Astrocyte (in vitro differentiated cells and primary cell): ENCODE results near the gene SNTB2. TPM values are rescaled to one million over a fixed set of nuclear protein-coding genes. Genes with fewer than 3 reads are reported as not detected.

ENCODE experiments used
- DNase-seq: peaks from one replicate; pipeline ENCODE4 v3.0.0-alpha.2; 2010; ENCODE audit warnings: low read depth
- FAIRE-seq: peaks from 2 replicates; lab custom pipeline; 2011; peaks lifted over from hg19 to GRCh38; lab: Jason Lieb, UNC
- H2AFZ ChIP-seq: 2 replicates; pipeline ENCODE4 v1.6.0; 2012; ENCODE audit warnings: low read depth, low read length, inconsistent platforms
- H3K27ac ChIP-seq: 2 replicates; pipeline ENCODE4 v1.5.1; 2011; ENCODE audit warnings: low read depth, low read length, inconsistent platforms
- H3K27me3 ChIP-seq: 2 replicates; pipeline ENCODE4 v1.6.0; 2011; ENCODE audit warnings: low read length, inconsistent platforms; ENCODE audit not compliant: insufficient read depth
- H3K36me3 ChIP-seq: 2 replicates; pipeline ENCODE4 v1.5.1; 2011; ENCODE audit warnings: low read length, inconsistent platforms; ENCODE audit not compliant: insufficient read depth
- H3K4me1 ChIP-seq: 2 replicates; pipeline ENCODE4 v1.5.1; 2011; ENCODE audit warnings: low read length, inconsistent platforms; ENCODE audit not compliant: insufficient read depth
- H3K4me2 ChIP-seq: 2 replicates; pipeline ENCODE4 v1.6.0; 2012; ENCODE audit warnings: low read length, inconsistent platforms
- H3K4me3 ChIP-seq: 2 replicates; pipeline ENCODE4 v1.5.1; 2011; ENCODE audit warnings: low read depth, mild to moderate bottlenecking, low read length, inconsistent platforms; ENCODE audit not compliant: insufficient read depth
- H3K79me2 ChIP-seq: 2 replicates; pipeline ENCODE4 v1.6.0; 2012; ENCODE audit warnings: mild to moderate bottlenecking, low read length, inconsistent platforms; ENCODE audit not compliant: insufficient read depth
- H3K9ac ChIP-seq: 2 replicates; pipeline ENCODE4 v1.6.0; 2012; ENCODE audit warnings: mild to moderate bottlenecking, low read length, inconsistent platforms
- H3K9me3 ChIP-seq: 2 replicates; pipeline ENCODE4 v1.5.1; 2012; ENCODE audit warnings: low read depth, mild to moderate bottlenecking, low read length, inconsistent platforms; ENCODE audit not compliant: insufficient read depth
- H4K20me1 ChIP-seq: 2 replicates; pipeline ENCODE4 v1.6.0; 2012; ENCODE audit warnings: low read length, inconsistent platforms; ENCODE audit not compliant: insufficient read depth
- H3K27ac Mint-ChIP-seq: one replicate; pipeline ENCODE4 v1.8.0; 2021; ENCODE audit warnings: mild to moderate bottlenecking, mixed read lengths; ENCODE audit not compliant: unreplicated experiment
- H3K27me3 Mint-ChIP-seq: one replicate; pipeline ENCODE4 v1.8.0; 2021; ENCODE audit warnings: low read depth, mixed read lengths; ENCODE audit not compliant: unreplicated experiment
- H3K36me3 Mint-ChIP-seq: one replicate; pipeline ENCODE4 v1.8.0; 2021; ENCODE audit warnings: low read depth, mixed read lengths; ENCODE audit not compliant: unreplicated experiment
- H3K4me1 Mint-ChIP-seq: one replicate; pipeline ENCODE4 v1.8.0; 2021; ENCODE audit warnings: low read depth, mixed read lengths; ENCODE audit not compliant: unreplicated experiment
- H3K4me3 Mint-ChIP-seq: one replicate; pipeline ENCODE4 v1.8.0; 2021; ENCODE audit warnings: mild to moderate bottlenecking, moderate library complexity, mixed read lengths; ENCODE audit not compliant: unreplicated experiment
- H3K9me3 Mint-ChIP-seq: one replicate; pipeline ENCODE4 v1.8.0; 2021; ENCODE audit warnings: mild to moderate bottlenecking, mixed read lengths; ENCODE audit not compliant: unreplicated experiment
- EZH2 ChIP-seq: IDR thresholded peaks from 2 replicates; pipeline ENCODE4 v1.6.1; 2012; ENCODE audit warnings: mild to moderate bottlenecking, low read length, inconsistent platforms; ENCODE audit not compliant: insufficient read depth
- total RNA-seq: library from RNA; stranded (reverse); gene quantifications from 2 replicates; pipeline ENCODE4 v1.2.1, GENCODE V29; 2021
- TF ChIP-seq, protein P1 (sequence below): IDR thresholded peaks from 2 replicates; pipeline ENCODE4 v1.5.1; 2011; ENCODE audit warnings: low read depth, mild to moderate bottlenecking, inconsistent platforms, low read length, moderate library complexity; ENCODE audit not compliant: insufficient read depth

The SNTB2 gene
- total RNA-seq, 1 donor from 2014 or later, result 30.4 TPM

DNA sequence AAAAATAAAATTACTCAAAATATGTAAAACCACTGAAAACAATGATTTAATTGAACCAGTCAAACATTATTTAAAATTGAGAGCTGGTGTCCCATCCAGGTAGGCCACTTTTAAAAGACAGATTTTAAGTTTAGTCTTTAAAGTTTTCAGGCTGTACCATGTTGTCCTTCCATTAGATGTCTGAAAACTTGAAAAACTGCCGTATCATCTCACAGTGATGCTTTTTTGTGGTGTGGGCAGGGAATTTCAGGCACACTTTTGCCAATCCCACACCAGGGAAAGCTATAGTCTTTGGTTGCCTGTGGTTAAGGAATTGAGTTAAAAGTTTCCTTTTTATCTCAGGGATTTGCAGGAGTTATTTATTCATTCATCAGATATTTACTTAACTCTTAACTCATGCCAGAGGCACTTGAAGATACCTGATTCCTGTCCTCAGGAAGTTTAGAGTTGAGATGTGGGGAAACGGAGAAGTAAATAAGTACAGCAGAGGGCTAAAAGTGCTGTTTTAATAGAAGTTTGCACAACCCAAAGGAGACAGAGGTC is 3.2 kb downstream of the SNTB2 start:
- peak overlapping the region; percentile 92 for H3K4me2 ChIP-seq
- peak; percentile 59 for DNase-seq
- Mint-ChIP-seq H3K9me3 (no peaks in the 10 kb centered on the region), H3K36me3 (peaks cover 4% of the 10 kb centered on the region), H3K4me3 (peak overlapping the region; percentile 7), H3K27me3 (no peaks in the 10 kb centered on the region), H3K27ac (no peak overlapping the region), H3K4me1 (peaks cover 20% of the 10 kb centered on the region)
- H3K79me2 ChIP-seq, result peaks cover 76% of the 10 kb centered on the region
- TF ChIP-seq EZH2, result no peak
- no peak overlapping the region for H3K9ac ChIP-seq
- no peak for FAIRE-seq
- no peaks in the 10 kb centered on the region for H3K27me3 ChIP-seq
- peaks cover 35% of the 10 kb centered on the region for H3K4me1 ChIP-seq
- H4K20me1 ChIP-seq, result peaks cover 64% of the 10 kb centered on the region
- no peaks in the 10 kb centered on the region for H3K9me3 ChIP-seq
- H3K4me3 ChIP-seq, result peak overlapping the region; percentile 13
- H3K36me3 ChIP-seq, result no peaks in the 10 kb centered on the region
- no peak overlapping the region for H2AFZ ChIP-seq
- no peak overlapping the region for H3K27ac ChIP-seq

DNA sequence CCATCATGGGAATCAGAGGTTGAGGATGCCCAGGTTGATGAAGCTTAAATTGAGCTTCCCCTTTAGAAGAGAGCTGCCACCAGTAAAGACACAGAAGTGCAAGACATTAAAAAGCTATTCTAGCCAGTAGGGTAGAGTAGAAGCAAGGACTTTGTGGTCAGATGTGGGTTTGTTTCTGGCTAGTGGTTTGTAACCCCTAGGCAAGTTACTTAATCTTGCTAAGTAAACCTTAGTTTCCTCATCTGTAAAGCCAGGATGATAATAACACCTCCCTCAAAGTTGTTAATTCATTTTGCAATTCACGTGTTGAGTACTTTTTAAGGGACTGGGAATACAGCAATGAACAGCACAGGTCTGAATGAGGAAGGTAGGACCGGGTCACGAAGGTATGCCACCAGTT is 3.6 kb downstream of the SNTB2 start:
- Histone ChIP-seq H3K79me2 (peaks cover 81% of the 10 kb centered on the region), H4K20me1 (peaks cover 69% of the 10 kb centered on the region), H3K27ac (no peak overlapping the region), H3K4me3 (no peak overlapping the region), H3K4me1 (peaks cover 35% of the 10 kb centered on the region), H3K4me2 (peak overlapping the region; percentile 92), H3K27me3 (no peaks in the 10 kb centered on the region), H3K9me3 (no peaks in the 10 kb centered on the region), H3K9ac (no peak overlapping the region), H3K36me3 (no peaks in the 10 kb centered on the region), H2AFZ (no peak overlapping the region)
- no peaks in the 10 kb centered on the region for H3K9me3 Mint-ChIP-seq
- H3K4me3 Mint-ChIP-seq, result peak overlapping the region; percentile 40
- no peaks in the 10 kb centered on the region for H3K27me3 Mint-ChIP-seq
- H3K4me1 Mint-ChIP-seq, result peaks cover 20% of the 10 kb centered on the region
- TF ChIP-seq, protein P1, sequence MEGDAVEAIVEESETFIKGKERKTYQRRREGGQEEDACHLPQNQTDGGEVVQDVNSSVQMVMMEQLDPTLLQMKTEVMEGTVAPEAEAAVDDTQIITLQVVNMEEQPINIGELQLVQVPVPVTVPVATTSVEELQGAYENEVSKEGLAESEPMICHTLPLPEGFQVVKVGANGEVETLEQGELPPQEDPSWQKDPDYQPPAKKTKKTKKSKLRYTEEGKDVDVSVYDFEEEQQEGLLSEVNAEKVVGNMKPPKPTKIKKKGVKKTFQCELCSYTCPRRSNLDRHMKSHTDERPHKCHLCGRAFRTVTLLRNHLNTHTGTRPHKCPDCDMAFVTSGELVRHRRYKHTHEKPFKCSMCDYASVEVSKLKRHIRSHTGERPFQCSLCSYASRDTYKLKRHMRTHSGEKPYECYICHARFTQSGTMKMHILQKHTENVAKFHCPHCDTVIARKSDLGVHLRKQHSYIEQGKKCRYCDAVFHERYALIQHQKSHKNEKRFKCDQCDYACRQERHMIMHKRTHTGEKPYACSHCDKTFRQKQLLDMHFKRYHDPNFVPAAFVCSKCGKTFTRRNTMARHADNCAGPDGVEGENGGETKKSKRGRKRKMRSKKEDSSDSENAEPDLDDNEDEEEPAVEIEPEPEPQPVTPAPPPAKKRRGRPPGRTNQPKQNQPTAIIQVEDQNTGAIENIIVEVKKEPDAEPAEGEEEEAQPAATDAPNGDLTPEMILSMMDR, result no peak
- no peak for TF ChIP-seq EZH2
- no peak for DNase-seq
- no peak for FAIRE-seq
- H3K27ac Mint-ChIP-seq, result no peak overlapping the region
- H3K36me3 Mint-ChIP-seq, result peaks cover 4% of the 10 kb centered on the region

DNA sequence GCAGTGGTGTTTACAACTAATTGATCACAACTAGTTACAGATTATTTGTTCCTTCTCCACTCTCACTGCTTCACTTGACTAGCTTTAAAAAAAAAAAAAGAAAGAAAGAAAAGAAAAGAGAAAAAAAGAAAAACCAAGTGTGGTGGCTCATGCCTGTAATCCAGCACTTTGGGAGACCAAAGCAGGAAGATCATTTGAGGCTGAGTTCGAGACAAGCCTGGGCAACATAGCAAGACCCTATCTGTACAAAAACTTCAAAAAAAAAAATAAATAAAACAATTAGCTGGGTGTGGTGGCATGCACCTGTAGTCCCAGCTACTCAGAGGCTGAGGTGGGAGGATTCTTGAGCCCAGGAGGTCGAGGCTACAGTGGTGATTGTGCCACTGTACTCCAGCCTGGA is 4.2 kb downstream of the SNTB2 start:
- Histone ChIP-seq H3K4me3 (no peak overlapping the region), H3K4me1 (peaks cover 34% of the 10 kb centered on the region), H3K9me3 (no peaks in the 10 kb centered on the region), H3K79me2 (peaks cover 87% of the 10 kb centered on the region), H4K20me1 (peaks cover 74% of the 10 kb centered on the region), H3K4me2 (no peak overlapping the region), H3K27ac (no peak overlapping the region), H3K27me3 (no peaks in the 10 kb centered on the region), H2AFZ (no peak overlapping the region), H3K9ac (no peak overlapping the region), H3K36me3 (no peaks in the 10 kb centered on the region)
- DNase-seq, result no peak
- Mint-ChIP-seq H3K27me3 (no peaks in the 10 kb centered on the region), H3K9me3 (no peaks in the 10 kb centered on the region), H3K36me3 (peaks cover 4% of the 10 kb centered on the region), H3K4me1 (peaks cover 20% of the 10 kb centered on the region), H3K27ac (no peak overlapping the region), H3K4me3 (no peak overlapping the region)
- TF ChIP-seq EZH2, result no peak
- TF ChIP-seq, protein P1, result no peak
- no peak for FAIRE-seq
